Type B pancreatic cell (in vitro differentiated cells): ENCODE results near the gene RAI1. TPM values are rescaled to one million over a fixed set of nuclear protein-coding genes. Genes with fewer than 3 reads are reported as not detected.

Source experiments
- DNase-seq: peaks from one replicate; pipeline ENCODE4 v3.0.0; 2021; ENCODE audit warnings: mixed read lengths; ENCODE audit not compliant: unreplicated experiment; ENCODE audit errors: extremely low spot score
- H3K27ac Mint-ChIP-seq: 2 replicates; pipeline ENCODE4 v1.8.0; 2021; ENCODE audit warnings: mild to moderate bottlenecking, mixed read lengths
- H3K27me3 Mint-ChIP-seq: 2 replicates; pipeline ENCODE4 v1.8.0; 2021; ENCODE audit warnings: mixed read lengths
- H3K36me3 Mint-ChIP-seq: 2 replicates; pipeline ENCODE4 v1.8.0; 2021; ENCODE audit warnings: mixed read lengths
- H3K4me1 Mint-ChIP-seq: one replicate; pipeline ENCODE4 v1.8.0; 2021; ENCODE audit warnings: mixed read lengths; ENCODE audit not compliant: unreplicated experiment
- H3K4me3 Mint-ChIP-seq: 2 replicates; pipeline ENCODE4 v1.8.0; 2021; ENCODE audit warnings: mild to moderate bottlenecking, mixed read lengths
- H3K9me3 Mint-ChIP-seq: 2 replicates; pipeline ENCODE4 v1.8.0; 2021; ENCODE audit warnings: mixed read lengths
- CTCF ChIP-seq: fragments of 200-600 bp; sonication (generic); conservative IDR thresholded peaks from 2 replicates; pipeline ENCODE4 v1.5.0; 2021; ENCODE audit warnings: antibody characterized with exemption, mild to moderate bottlenecking
- total RNA-seq: library from RNA; stranded (reverse); gene quantifications from 2 replicates; pipeline ENCODE4 v1.2.1, GENCODE V29; 2021; ENCODE audit warnings: low replicate concordance

RAI1 gene
- total RNA-seq, 1 donor from 2014 or later = 61.1 TPM

GRCh38 chr17:17698869-17699351 is 17.7 kb downstream of the RAI1 start:
- TF ChIP-seq CTCF = no peak
- Mint-ChIP-seq H3K27ac (peak overlapping the region; percentile 96), H3K36me3 (peaks cover 4% of the 10 kb centered on the region), H3K9me3 (no peaks in the 10 kb centered on the region), H3K4me1 (peaks cover 72% of the 10 kb centered on the region), H3K4me3 (peak overlapping the region; percentile 86), H3K27me3 (peaks cover 4% of the 10 kb centered on the region)
- DNase-seq = no peak

GRCh38 chr17:17699491-17699890 is 18.2 kb downstream of the RAI1 start:
- peak overlapping the region; percentile 96 for H3K27ac Mint-ChIP-seq
- no peak for TF ChIP-seq CTCF
- H3K27me3 Mint-ChIP-seq = peaks cover 4% of the 10 kb centered on the region

GRCh38 chr17:17700251-17700969 is 19.2 kb downstream of the RAI1 start:
- Mint-ChIP-seq H3K4me1 (peaks cover 71% of the 10 kb centered on the region), H3K27ac (no peak overlapping the region), H3K4me3 (peak overlapping the region; percentile 74), H3K36me3 (peaks cover 8% of the 10 kb centered on the region), H3K27me3 (peaks cover 4% of the 10 kb centered on the region), H3K9me3 (no peaks in the 10 kb centered on the region)
- no peak for DNase-seq
- no peak for TF ChIP-seq CTCF

More at GRCh38 chr17:17699491-17699890, 18.2 kb downstream of the RAI1 start:
- H3K4me1 Mint-ChIP-seq = peaks cover 69% of the 10 kb centered on the region
- peak overlapping the region; percentile 86 for H3K4me3 Mint-ChIP-seq
- peaks cover 4% of the 10 kb centered on the region for H3K36me3 Mint-ChIP-seq
- no peaks in the 10 kb centered on the region for H3K9me3 Mint-ChIP-seq
- DNase-seq = no peak

GRCh38 chr17:17701112-17701511 is 19.9 kb downstream of the RAI1 start:
- H3K4me1 Mint-ChIP-seq = peaks cover 69% of the 10 kb centered on the region
- no peak overlapping the region for H3K27ac Mint-ChIP-seq
- H3K9me3 Mint-ChIP-seq = no peaks in the 10 kb centered on the region
- peaks cover 8% of the 10 kb centered on the region for H3K36me3 Mint-ChIP-seq
- peak overlapping the region; percentile 74 for H3K4me3 Mint-ChIP-seq
- no peak for DNase-seq
- TF ChIP-seq CTCF = no peak
- peaks cover 4% of the 10 kb centered on the region for H3K27me3 Mint-ChIP-seq

GRCh38 chr17:17701658-17702057 is 20.4 kb downstream of the RAI1 start:
- Mint-ChIP-seq H3K4me3 (peak overlapping the region; percentile 74), H3K27ac (peak overlapping the region; percentile 73), H3K4me1 (peaks cover 69% of the 10 kb centered on the region), H3K27me3 (peaks cover 4% of the 10 kb centered on the region), H3K9me3 (no peaks in the 10 kb centered on the region), H3K36me3 (peaks cover 8% of the 10 kb centered on the region)
- DNase-seq = no peak
- TF ChIP-seq CTCF = no peak
